ENCODE measurements around the gene RAX. TPM values are rescaled to one million over a fixed set of nuclear protein-coding genes. Genes with fewer than 3 reads are reported as not detected.

The RAX gene
- total and polyA plus RNA-seq, 11 donors, result not detected

GRCh38 chr18:59279193-59279592 is 5.9 kb upstream of the RAX start:
- H3K27me3 ChIP-seq, result peaks cover 13 to 91% (median 54%) of the 10 kb centered on the region in 9 donors

GRCh38 chr18:59278793-59279192 is 5.5 kb upstream of the RAX start:
- Histone ChIP-seq H3K27ac (no peak overlapping the region), H3K27me3 (peaks cover 17 to 91% (median 58%) of the 10 kb centered on the region in 9 donors), H3K9me3 (no peaks in the 10 kb centered on the region), H3K4me1 (peaks cover 0 to 5% (median under 1%) of the 10 kb centered on the region in 12 donors), H3K36me3 (no peaks in the 10 kb centered on the region), H3K4me3 (no peak overlapping the region)
- WGBS, 4 donors, result 64 to 77% (median 66%) methylated on average over 5 of the region's 5 CpGs
- DNase-seq, result no peak
- intact Hi-C loops (cut with DNase I), result no loop called here
- no peak for ATAC-seq
- TF ChIP-seq CTCF (IDR thresholded peaks at IDR 0.05) (no peak), POLR2A (IDR thresholded peaks at IDR 0.05) (no peak)

More at GRCh38 chr18:59279193-59279592, 5.9 kb upstream of the RAX start:
- no peak for DNase-seq
- no peaks in the 10 kb centered on the region for H3K36me3 ChIP-seq
- WGBS, 4 donors, result 57 to 73% (median 68%) methylated on average over 3 of the region's 3 CpGs
- H3K4me1 ChIP-seq, result peaks cover 0 to 1% (median 0%) of the 10 kb centered on the region in 12 donors
- no peak overlapping the region for H3K4me3 ChIP-seq
- intact Hi-C loops (cut with DNase I), result no loop called here
- no peak overlapping the region for H3K27ac ChIP-seq
- no peaks in the 10 kb centered on the region for H3K9me3 ChIP-seq
- ATAC-seq, result no peak
- no peak for TF ChIP-seq CTCF (IDR thresholded peaks at IDR 0.05)
- no peak for TF ChIP-seq POLR2A (IDR thresholded peaks at IDR 0.05)

GRCh38 chr18:59276047-59276446 is 2.8 kb upstream of the RAX start:
- H3K27me3 ChIP-seq, result peaks cover 31 to 97% (median 71%) of the 10 kb centered on the region in 9 donors
- peaks cover 0 to 25% (median 13%) of the 10 kb centered on the region in 12 donors for H3K4me1 ChIP-seq
- TF ChIP-seq CTCF (IDR thresholded peaks at IDR 0.05) (no peak), POLR2A (IDR thresholded peaks at IDR 0.05) (no peak)
- no peak overlapping the region for H3K4me3 ChIP-seq
- H3K9me3 ChIP-seq, result no peaks in the 10 kb centered on the region
- H3K36me3 ChIP-seq, result no peaks in the 10 kb centered on the region
- no peak overlapping the region for H3K27ac ChIP-seq
- ATAC-seq (no peak), DNase-seq (no peak)
- WGBS, 4 donors, result 22 to 31% (median 24%) methylated on average over 5 of the region's 5 CpGs
- intact Hi-C loops (cut with DNase I), result no loop called here

GRCh38 chr18:59275406-59275949 is 2.2 kb upstream of the RAX start:
- Histone ChIP-seq H3K4me3 (no peak overlapping the region), H3K4me1 (peaks cover 0 to 25% (median 13%) of the 10 kb centered on the region in 12 donors), H3K27ac (no peak overlapping the region), H3K27me3 (peaks cover 36 to 97% (median 75%) of the 10 kb centered on the region in 9 donors), H3K36me3 (no peaks in the 10 kb centered on the region), H3K9me3 (no peaks in the 10 kb centered on the region)
- TF ChIP-seq CTCF (IDR thresholded peaks at IDR 0.05), result no peak
- no peak for TF ChIP-seq POLR2A (IDR thresholded peaks at IDR 0.05)
- no peak for ATAC-seq
- no peak for DNase-seq
- intact Hi-C loops (cut with DNase I), result no loop called here
- WGBS, 4 donors, result 11 to 19% (median 17%) methylated on average over 5 to 6 of the region's 6 CpGs
